ENCODE measurements around the gene FLAD1.

- TF ChIP-seq CTCF (IDR thresholded peaks at IDR 0.05) (no peak), POLR2A (IDR thresholded peaks at IDR 0.05) (no peak), POLR2AphosphoS5 (IDR thresholded peaks at IDR 0.05; ENCODE audit: insufficient read depth in 1 of 2, low read depth in 1 of 2) (no peak)
These were observed 14.4 kb upstream of the FLAD1 start for GRCh38 chr1:154968731-154969130.
